ENCODE data around the gene DCC.

- TF ChIP-seq EZH2phosphoT487 (IDR thresholded peaks at IDR 0.05; ENCODE audit: insufficient read depth, low read depth) (no peak), EZH2 (IDR thresholded peaks at IDR 0.05; ENCODE audit: insufficient read depth, poor library complexity, severe bottlenecking) (no peak)
These were observed 1149.3 kb downstream of the DCC start for GRCh38 chr18:53489266-53489665.
